ENCODE results near the gene ALKBH5. TPM values are rescaled to one million over a fixed set of nuclear protein-coding genes. Genes with fewer than 3 reads are reported as not detected.

ALKBH5 gene
- total and polyA plus RNA-seq, 9 of the 15 experiments (the other 6 are each of a cell fraction or from before 2014, with no cell fraction given), result 11.4 to 70.0 (median 47.4) TPM

- TF ChIP-seq ZNF395 (CRISPR knock-in tag; IDR thresholded peaks at IDR 0.05) (no peak), ZFP36 (IDR thresholded peaks at IDR 0.05; ENCODE audit: low read depth, low read length, partially characterized antibody) (peak; percentile 24), PKNOX1 (IDR thresholded peaks at IDR 0.05) (no peak), ZNF3 (CRISPR knock-in tag; IDR thresholded peaks at IDR 0.05) (no peak), CBFA2T3 (IDR thresholded peaks at IDR 0.05) (peak; percentile 44), ZSCAN32 (CRISPR knock-in tag; IDR thresholded peaks at IDR 0.05) (no peak), ZNF449 (CRISPR knock-in tag; IDR thresholded peaks at IDR 0.05) (no peak), HCFC1 (IDR thresholded peaks at IDR 0.05; ENCODE audit: low read depth, low read length) (no peak)
- TF ChIP-seq, protein P1, sequence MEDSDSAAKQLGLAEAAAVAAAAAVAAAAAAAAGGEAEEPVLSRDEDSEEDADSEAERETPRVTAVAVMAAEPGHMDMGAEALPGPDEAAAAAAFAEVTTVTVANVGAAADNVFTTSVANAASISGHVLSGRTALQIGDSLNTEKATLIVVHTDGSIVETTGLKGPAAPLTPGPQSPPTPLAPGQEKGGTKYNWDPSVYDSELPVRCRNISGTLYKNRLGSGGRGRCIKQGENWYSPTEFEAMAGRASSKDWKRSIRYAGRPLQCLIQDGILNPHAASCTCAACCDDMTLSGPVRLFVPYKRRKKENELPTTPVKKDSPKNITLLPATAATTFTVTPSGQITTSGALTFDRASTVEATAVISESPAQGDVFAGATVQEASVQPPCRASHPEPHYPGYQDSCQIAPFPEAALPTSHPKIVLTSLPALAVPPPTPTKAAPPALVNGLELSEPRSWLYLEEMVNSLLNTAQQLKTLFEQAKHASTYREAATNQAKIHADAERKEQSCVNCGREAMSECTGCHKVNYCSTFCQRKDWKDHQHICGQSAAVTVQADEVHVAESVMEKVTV (CRISPR knock-in tag; IDR thresholded peaks at IDR 0.05), result no peak
Observed at GRCh38 chr17:18163547-18163946, 20.1 kb upstream of the ALKBH5 start (continued).
